A204.1 (cell line): ENCODE data around the gene RBM15B.
"Not testable (repeated sequence)": the region's sequence is repeated elsewhere in the genome, so short reads cannot be mapped to it uniquely, and the experiment has no call there.

ENCODE experiments used
- FAIRE-seq: peaks from 2 replicates; lab custom pipeline; 2012; peaks lifted over from hg19 to GRCh38; lab: Jason Lieb, UNC

Gene RBM15B

DNA sequence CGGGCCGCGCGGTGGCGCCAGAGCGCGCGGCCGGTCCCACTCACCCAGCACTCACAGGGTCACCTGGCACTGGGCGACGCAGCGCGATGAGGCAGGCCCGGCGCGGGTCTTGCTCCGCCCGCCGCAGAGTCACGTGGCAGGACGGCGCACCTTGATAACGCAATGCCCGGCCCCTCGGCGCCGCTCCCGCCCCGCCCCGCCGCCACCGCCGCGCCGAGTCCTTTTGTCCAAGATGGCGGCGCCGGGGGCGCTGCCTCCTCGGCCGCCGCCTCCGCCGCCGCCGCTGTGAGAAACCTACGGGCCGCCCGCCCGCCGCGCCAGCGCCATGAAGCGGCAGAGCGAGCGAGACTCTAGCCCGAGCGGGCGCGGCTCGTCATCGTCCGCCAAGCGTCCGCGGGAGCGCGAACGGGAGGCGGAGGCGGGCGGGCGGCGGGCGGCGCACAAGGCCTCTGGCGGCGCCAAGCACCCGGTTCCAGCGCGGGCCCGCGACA is at the start of gene RBM15B:
Gene RBM15B (plus strand): TSS at position 211 of the 491 bp plus-strand sequence. CDS start 115 bp downstream, at position 326.
- FAIRE-seq, result no peak

- FAIRE-seq, result no peak
Measured at GRCh38 chr3:51343918-51344687, 47.0 kb upstream of the RBM15B start.

DNA sequence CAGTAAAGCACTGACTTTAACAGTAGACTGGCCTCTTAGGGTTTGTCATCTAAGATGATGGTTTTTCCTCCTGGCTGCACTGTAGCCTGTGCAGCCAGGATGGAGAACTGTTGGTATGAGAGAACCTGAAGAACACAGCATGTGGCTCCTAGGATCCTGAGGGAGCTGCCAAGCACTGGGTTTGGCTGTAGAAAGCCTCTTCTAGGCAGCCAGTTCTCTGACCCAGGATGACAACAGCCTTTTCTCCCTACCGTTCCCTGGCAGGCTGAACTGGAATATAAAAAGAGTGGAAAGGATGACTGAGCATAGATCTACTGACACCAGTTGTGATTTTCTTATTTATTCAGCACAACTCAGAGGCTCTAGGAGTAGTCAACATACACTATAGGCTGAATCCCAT is 40.3 kb upstream of the RBM15B start:
- no peak for FAIRE-seq

GRCh38 chr3:51353131-51353530 is 38.0 kb upstream of the RBM15B start:
- FAIRE-seq, result no peak

- no peak for FAIRE-seq
Measured at GRCh38 chr3:51353691-51354090, 37.4 kb upstream of the RBM15B start.

GRCh38 chr3:51354172-51354571 is 36.9 kb upstream of the RBM15B start:
- FAIRE-seq, result no peak

DNA sequence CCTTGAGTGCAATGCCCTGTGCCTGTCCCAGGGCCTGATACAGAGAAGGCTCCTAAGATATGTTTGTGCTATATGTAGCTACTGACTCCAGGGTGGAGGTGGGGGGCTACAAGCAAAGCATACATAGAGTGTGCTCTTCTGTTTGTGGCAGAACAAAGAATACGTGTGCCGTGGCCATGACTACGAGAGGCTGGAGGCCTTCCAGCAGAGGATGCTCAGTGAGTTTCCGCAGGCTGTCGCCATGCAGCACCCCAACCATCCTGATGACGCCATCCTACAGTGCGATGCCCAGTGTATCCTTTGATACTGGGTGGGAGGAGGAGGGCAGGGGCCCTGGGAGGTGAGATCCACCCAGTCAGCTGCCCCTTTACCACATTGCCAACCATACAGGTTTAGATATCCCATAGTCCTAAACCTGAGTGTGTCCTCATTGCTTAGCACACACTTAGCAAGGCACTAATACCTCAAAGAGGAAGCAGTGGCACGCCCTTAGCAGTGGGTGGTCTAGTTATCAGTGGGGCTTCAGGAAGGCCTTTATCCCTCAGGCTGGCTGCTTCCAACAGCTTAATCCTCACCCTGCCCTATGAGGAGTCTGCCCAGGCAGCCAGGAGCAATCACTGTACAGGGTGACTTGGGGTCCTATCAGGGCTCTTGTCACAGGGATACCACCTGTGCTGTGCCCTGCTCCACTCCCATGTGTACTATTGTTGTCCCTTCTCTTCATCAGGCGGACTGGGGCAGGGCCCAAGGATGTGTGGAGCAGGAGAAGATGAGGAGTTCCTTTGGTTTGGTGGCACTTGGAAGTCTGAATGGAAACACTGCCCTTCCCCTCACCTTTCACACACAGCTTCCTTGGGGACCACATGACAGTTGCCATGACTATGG is 36.1 kb upstream of the RBM15B start:
- no peak for FAIRE-seq

DNA sequence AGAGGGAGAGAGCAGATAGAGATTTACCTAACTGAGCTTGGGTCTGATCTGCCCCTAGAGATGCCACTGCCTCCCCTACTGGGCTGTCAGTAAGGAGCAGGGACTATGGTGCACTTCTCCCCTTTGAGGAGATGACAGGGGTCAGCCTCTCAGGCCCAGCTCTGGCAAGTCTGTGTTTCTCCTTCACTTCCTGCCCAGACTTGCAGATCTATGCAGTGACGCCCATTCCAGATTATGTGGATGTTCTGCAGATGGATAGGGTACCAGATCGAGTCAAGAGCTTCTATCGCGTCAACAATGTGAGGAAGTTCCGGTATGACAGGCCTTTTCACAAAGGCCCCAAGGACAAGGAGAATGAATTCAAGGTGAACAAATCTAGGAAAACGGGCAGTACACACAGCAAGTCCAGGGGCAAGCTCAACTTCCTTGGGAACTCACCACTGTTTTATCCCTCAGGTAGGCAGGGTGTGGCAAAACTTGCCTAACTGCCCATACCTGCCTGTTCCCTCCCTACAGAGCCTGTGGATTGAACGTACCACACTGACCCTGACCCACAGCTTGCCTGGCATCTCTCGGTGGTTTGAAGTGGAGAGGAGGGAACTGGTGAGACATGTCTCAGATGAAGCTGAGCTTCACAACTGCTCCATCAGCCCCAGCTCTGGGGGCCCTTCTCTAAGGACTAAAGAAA is 35.0 kb upstream of the RBM15B start:
- FAIRE-seq, result no peak

GRCh38 chr3:51357856-51358255 is 33.2 kb upstream of the RBM15B start:
- no peak for FAIRE-seq

GRCh38 chr3:51358981-51359380 is 32.1 kb upstream of the RBM15B start:
- FAIRE-seq, result no peak

GRCh38 chr3:51360806-51361205 is 30.3 kb upstream of the RBM15B start:
- no peak for FAIRE-seq

DNA sequence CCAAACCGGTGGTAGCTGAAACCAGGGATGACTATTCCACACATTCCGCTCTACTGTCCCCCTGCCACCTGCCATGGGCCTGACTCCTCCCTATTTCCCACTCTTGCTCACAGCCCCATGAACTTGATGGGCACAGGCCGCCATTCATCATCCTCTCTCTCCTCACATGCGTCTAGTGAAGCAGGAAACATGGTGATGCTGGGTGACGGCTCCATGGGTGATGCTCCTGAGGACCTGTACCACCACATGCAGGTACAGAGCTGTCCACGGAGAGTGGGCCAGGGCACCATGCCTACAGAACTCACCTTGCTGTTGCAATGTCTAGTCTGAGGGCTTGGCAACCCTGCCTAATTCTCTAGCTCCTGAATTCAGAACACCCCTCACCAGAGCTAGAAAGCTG is 29.3 kb upstream of the RBM15B start:
- no peak for FAIRE-seq

DNA sequence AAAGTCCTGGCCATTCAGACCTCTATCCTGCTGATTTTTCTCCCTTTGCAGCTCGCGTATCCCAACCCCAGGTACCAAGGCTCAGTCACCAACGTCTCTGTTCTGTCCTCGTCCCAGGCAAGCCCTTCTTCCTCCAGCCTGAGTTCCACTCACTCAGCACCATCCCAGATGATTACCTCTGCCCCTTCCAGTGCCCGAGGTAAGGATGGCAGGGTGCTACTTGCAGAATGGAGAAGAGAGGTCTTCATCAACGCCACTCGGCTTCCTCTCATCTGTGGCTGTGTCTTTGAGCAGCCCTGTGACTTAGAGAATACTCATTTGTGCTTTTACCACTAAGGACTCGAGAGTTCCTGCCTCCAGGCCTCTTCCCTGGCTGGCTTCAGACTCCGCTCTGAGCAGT is 28.6 kb upstream of the RBM15B start:
- no peak for FAIRE-seq

- not testable (repeated sequence) for FAIRE-seq
Measured at GRCh38 chr3:51368276-51368675, 22.8 kb upstream of the RBM15B start.

GRCh38 chr3:51371943-51372557 is 19.0 kb upstream of the RBM15B start:
- peak; percentile 93 for FAIRE-seq

DNA sequence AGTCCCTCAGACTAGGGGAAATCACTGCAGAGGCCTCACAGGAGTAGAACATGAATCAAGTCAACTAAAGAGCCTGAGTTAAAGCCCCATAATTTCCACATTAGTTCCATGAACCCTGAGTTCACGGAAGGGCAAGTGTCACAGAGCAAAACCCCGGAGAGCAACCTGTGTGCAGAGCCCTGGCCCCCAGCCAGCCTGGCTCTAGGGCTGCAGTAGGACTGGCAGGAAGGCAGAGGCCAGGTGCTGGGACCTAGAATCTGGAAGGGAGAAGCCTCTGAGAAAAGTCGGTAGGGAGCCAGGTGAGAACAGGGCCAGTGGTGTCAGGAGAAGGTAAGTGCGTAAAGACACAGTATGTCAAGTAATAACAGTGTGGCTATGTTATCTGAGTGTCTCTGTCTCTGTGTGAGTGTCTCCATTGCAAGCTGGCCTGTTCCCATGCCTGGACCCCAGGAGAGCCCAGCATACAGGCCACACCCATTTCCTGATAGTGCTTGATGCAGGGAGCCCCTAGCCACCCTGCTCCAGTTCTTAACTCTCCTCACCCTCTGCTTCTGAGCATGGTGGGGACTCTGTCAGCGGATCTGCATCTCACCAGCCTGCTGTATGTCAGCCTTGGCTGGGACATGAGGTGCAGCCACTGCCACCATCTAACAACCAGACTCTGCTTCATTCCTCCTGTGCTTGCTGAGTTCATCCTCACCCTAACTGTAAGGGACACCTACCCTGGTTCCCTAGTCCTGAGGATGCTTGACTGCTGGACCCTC is 17.2 kb upstream of the RBM15B start:
- FAIRE-seq, result no peak

GRCh38 chr3:51374456-51374855 is 16.6 kb upstream of the RBM15B start:
- FAIRE-seq, result no peak

DNA sequence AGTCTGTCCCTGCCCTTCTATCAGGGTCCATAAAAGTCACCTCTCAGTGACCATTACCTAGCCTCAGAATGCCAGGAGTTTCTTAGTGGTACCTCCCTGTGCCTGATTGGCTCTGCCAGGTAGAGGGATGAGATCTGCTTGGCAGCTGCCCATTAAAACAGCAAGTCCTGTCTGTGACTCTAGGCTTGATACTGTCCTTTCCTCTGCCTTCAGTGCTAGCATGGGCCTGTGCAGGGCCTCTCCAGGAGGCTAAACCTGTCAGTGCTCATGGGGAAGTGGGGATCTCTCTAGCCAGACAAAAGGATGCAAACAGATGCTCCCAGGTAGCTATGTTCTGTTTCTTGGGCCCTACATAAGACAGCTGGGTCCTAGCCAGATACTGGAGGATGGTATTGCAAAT is 15.9 kb upstream of the RBM15B start:
- FAIRE-seq, result no peak

DNA sequence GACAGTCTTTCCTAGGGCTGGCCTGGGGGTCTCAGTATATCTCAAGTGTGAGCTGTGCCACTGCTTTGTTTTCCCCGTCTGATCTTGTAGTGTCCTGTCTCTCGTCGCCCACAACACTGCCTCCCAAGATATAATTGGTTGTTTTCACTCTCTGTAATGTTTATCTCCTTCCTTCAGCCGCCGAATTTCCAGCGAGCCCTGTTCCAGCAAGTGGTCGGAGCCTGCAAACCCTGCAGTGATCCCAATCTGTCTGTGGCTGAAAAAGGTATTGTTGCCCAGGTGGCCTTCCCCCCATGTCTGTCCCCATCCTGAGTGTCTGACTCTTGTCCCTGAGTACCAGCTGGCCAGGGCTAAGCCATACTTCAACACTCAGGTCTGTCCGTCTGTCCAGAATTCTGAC is 15.5 kb upstream of the RBM15B start:
- FAIRE-seq, result no peak

- no peak for FAIRE-seq
Measured at GRCh38 chr3:51378065-51378464, 13.0 kb upstream of the RBM15B start.

- FAIRE-seq, result no peak
Measured at GRCh38 chr3:51378726-51379125, 12.4 kb upstream of the RBM15B start.
